Liver (tissue), 9 donors: Measurements from ENCODE around the gene PPP6C. TPM values are rescaled to one million over a fixed set of nuclear protein-coding genes. Genes with fewer than 3 reads are reported as not detected.

Experiments
- DNase-seq: peaks from one replicate; pipeline ENCODE4 v3.0.0-alpha.2; 2017; ENCODE audit warnings: low spot score
- H3K27ac ChIP-seq, 2 donors: one replicate each; pipeline ENCODE4 v1.7.0; 2013; ENCODE audit warnings: inconsistent platforms in 2 of 2, low read length in 2 of 2, control low read depth in 1 of 2, low read depth in 1 of 2, mild to moderate bottlenecking in 1 of 2
- H3K27me3 ChIP-seq, 4 donors: one replicate each; pipeline versions ENCODE4 v1.6.1 to v1.7.0; 2013; ENCODE audit warnings: low read length in 3 of 4, inconsistent platforms in 1 of 4, mild to moderate bottlenecking in 1 of 4, moderate library complexity in 1 of 4; ENCODE audit not compliant: control insufficient read depth in 4 of 4, insufficient read depth in 4 of 4
- H3K36me3 ChIP-seq, 4 donors: one replicate each; pipeline versions ENCODE4 v1.6.1 to v1.7.0; 2013; ENCODE audit warnings: low read length in 3 of 4, mild to moderate bottlenecking in 3 of 4, low read depth in 1 of 4, moderate library complexity in 1 of 4; ENCODE audit not compliant: control insufficient read depth in 4 of 4, insufficient read depth in 3 of 4
- H3K4me1 ChIP-seq, 4 donors: one replicate each; pipeline versions ENCODE4 v1.6.1 to v1.7.0; 2013; ENCODE audit warnings: low read length in 3 of 4, mild to moderate bottlenecking in 3 of 4, moderate library complexity in 1 of 4; ENCODE audit not compliant: control insufficient read depth in 4 of 4, insufficient read depth in 4 of 4
- H3K4me3 ChIP-seq, 3 donors: one replicate each; pipeline versions ENCODE4 v1.6.1 to v1.7.0; 2013; ENCODE audit warnings: low read length in 3 of 3, control low read depth in 1 of 3, low read depth in 1 of 3, mild to moderate bottlenecking in 1 of 3
- H3K9ac ChIP-seq, 2 donors: one replicate each; pipeline ENCODE4 v1.7.0; 2013; ENCODE audit warnings: low read length in 2 of 2, mild to moderate bottlenecking in 2 of 2, moderate library complexity in 2 of 2, control low read depth in 1 of 2, low read depth in 1 of 2
- H3K9me3 ChIP-seq, 4 donors: one replicate each; pipeline versions ENCODE4 v1.6.1 to v1.7.0; 2013; ENCODE audit warnings: low read length in 3 of 4; ENCODE audit not compliant: control insufficient read depth in 4 of 4
- ATF3 ChIP-seq: IDR thresholded peaks from 2 replicates; pipeline ENCODE4 v1.6.1; 2016; ENCODE audit warnings: antibody characterized with exemption
- CTCF ChIP-seq: fragments of 150-350 bp; IDR thresholded peaks from 2 replicates; pipeline ENCODE4 v1.5.1; 2017; ENCODE audit warnings: improper control_type of control experiment, low read depth, low read length; ENCODE audit not compliant: missing input control
- EGR1 ChIP-seq, 2 donors: IDR thresholded peaks; 2 replicates each; pipeline ENCODE4 v1.6.1; 2016 to 2018; ENCODE audit warnings: antibody characterized with exemption in 2 of 2, low read depth in 2 of 2
- FOXA2 ChIP-seq: IDR thresholded peaks from 2 replicates; pipeline ENCODE4 v1.6.1; 2016; ENCODE audit warnings: antibody characterized with exemption
- HNF4A ChIP-seq, 2 donors: conservative IDR thresholded peaks; 2 replicates each; pipeline ENCODE4 v1.6.1; 2016; ENCODE audit warnings: antibody characterized with exemption in 2 of 2, mild to moderate bottlenecking in 2 of 2
- MAX ChIP-seq: IDR thresholded peaks from 2 replicates; pipeline ENCODE4 v1.6.1; 2016; ENCODE audit warnings: antibody characterized with exemption
- NR2F2 ChIP-seq: IDR thresholded peaks from 2 replicates; pipeline ENCODE4 v1.6.1; 2016; ENCODE audit warnings: antibody characterized with exemption
- RAD21 ChIP-seq, 2 donors: IDR thresholded peaks; 2 replicates each; pipeline ENCODE4 v1.6.1; 2016; ENCODE audit warnings: antibody characterized with exemption in 2 of 2, mild to moderate bottlenecking in 2 of 2
- RXRA ChIP-seq, 2 donors: IDR thresholded peaks; 2 replicates each; pipeline ENCODE4 v1.6.1; 2017 to 2018; ENCODE audit warnings: antibody characterized with exemption in 2 of 2, mild to moderate bottlenecking in 1 of 2
- SP1 ChIP-seq: IDR thresholded peaks from 2 replicates; pipeline ENCODE4 v1.6.1; 2018; ENCODE audit warnings: antibody characterized with exemption, mild to moderate bottlenecking
- TAF1 ChIP-seq: conservative IDR thresholded peaks from 2 replicates; pipeline ENCODE4 v1.6.1; 2016; ENCODE audit warnings: antibody characterized with exemption, mild to moderate bottlenecking
- YY1 ChIP-seq: IDR thresholded peaks from 2 replicates; pipeline ENCODE4 v1.6.1; 2016; ENCODE audit warnings: antibody characterized with exemption, mild to moderate bottlenecking
- WGBS: extraction: QIAGEN DNeasy Blood & Tissue Kit; methylation state at CpG from one replicate; pipeline ENCODE4 v1.1.7; 2013; 5-methylcytosine and 5-hydroxymethylcytosine counted together
- polyA plus RNA-seq, 2 donors: library from polyadenylated mRNA; stranded (reverse) in 1 of 2; unstranded in 1 of 2; fragments of 200-250 nt in 1 of 2; fragments of >200 nt in 1 of 2; fragmentation: Nextera tagmentation in 1 of 2; extraction: Ambion mirVana in 1 of 2; gene quantifications; one replicate each; pipeline versions ENCODE4 v1.2.1 to v1.2.3, GENCODE V29; 2013 to 2015
- total RNA-seq, 2 donors: library from RNA; depleted of rRNA; stranded (reverse); fragments of >200 nt; gene quantifications; one replicate each; pipeline ENCODE4 v1.2.3, GENCODE V29; 2014
- donor health status: healthy.
- donor health status: healthy.
- donor health status: healthy.
- donor health status: healthy.
- donor health status: healthy.

The PPP6C gene
- total and polyA plus RNA-seq, 4 donors, result 10.1 to 14.8 (median 12.2) TPM

- H3K9ac ChIP-seq, result no peak overlapping the region
- H3K4me1 ChIP-seq, result peaks cover 3 to 14% (median 10%) of the 10 kb centered on the region in 4 donors
- peaks cover 0 to 2% (median 0%) of the 10 kb centered on the region in 4 donors for H3K36me3 ChIP-seq
- DNase-seq, result no peak
- H3K27ac ChIP-seq, result no peak overlapping the region
- TF ChIP-seq FOXA2, result no peak
- no peak overlapping the region for H3K4me3 ChIP-seq
- H3K27me3 ChIP-seq, result no peaks in the 10 kb centered on the region
- WGBS, result 100% methylated on average over 1 of the region's 1 CpG
- H3K9me3 ChIP-seq, result no peaks in the 10 kb centered on the region
Observed at GRCh38 chr9:125140576-125140975, 49.0 kb downstream of the PPP6C start.

- peaks cover 0 to 2% (median 0%) of the 10 kb centered on the region in 4 donors for H3K36me3 ChIP-seq
- WGBS, result 88% methylated on average over 4 of the region's 4 CpGs
- no peak overlapping the region for H3K27ac ChIP-seq
- H3K4me1 ChIP-seq, result peaks cover 0 to 2% (median 0%) of the 10 kb centered on the region in 4 donors
- TF ChIP-seq CTCF (no peak), RXRA (IDR thresholded peaks at IDR 0.05) (no peak), FOXA2 (no peak), YY1 (no peak), EGR1 (IDR thresholded peaks at IDR 0.05; ENCODE audit: low read depth in 2 of 2) (no peak), ATF3 (no peak)
- H3K9me3 ChIP-seq, result no peaks in the 10 kb centered on the region
- no peak for DNase-seq
- H3K9ac ChIP-seq, result no peak overlapping the region
- H3K27me3 ChIP-seq, result no peaks in the 10 kb centered on the region
- no peak overlapping the region for H3K4me3 ChIP-seq
Observed at GRCh38 chr9:125137200-125137599, 52.4 kb downstream of the PPP6C start.

- no peak for DNase-seq
- no peaks in the 10 kb centered on the region for H3K9me3 ChIP-seq
- H3K4me1 ChIP-seq, result no peaks in the 10 kb centered on the region
- H3K36me3 ChIP-seq, result peaks cover 0 to 2% (median 0%) of the 10 kb centered on the region in 4 donors
- no peaks in the 10 kb centered on the region for H3K27me3 ChIP-seq
- TF ChIP-seq RXRA (IDR thresholded peaks at IDR 0.05), result no peak
- TF ChIP-seq RAD21 (IDR thresholded peaks at IDR 0.05), result no peak
- no peak for TF ChIP-seq ATF3
- TF ChIP-seq FOXA2, result no peak
- no peak for TF ChIP-seq MAX
- no peak for TF ChIP-seq YY1
- no peak for TF ChIP-seq SP1
- TF ChIP-seq HNF4A (conservative IDR thresholded peaks at IDR 0.05), result no peak
- no peak for TF ChIP-seq NR2F2
- no peak for TF ChIP-seq TAF1
- H3K9ac ChIP-seq, result no peak overlapping the region
- H3K4me3 ChIP-seq, result no peak overlapping the region
- H3K27ac ChIP-seq, result no peak overlapping the region
Observed at GRCh38 chr9:125134976-125135375, 54.6 kb downstream of the PPP6C start.
